NCI-H526 treated with DMSO at 0.1 percent for 48 hours (cell line): Measurements from ENCODE around the gene IGSF8.
"Not testable (repeated sequence)": the region's sequence is repeated elsewhere in the genome, so short reads cannot be mapped to it uniquely, and the experiment has no call there.

ENCODE experiments used
- DNase-seq: peaks from one replicate; lab custom pipeline; 2025; lab: John Stamatoyannopoulos, UW

IGSF8 gene

GRCh38 chr1:160066829-160067745 lies 31.3 kb downstream of the IGSF8 start:
- no peak for DNase-seq

GRCh38 chr1:160064746-160065145 lies 33.7 kb downstream of the IGSF8 start:
- no peak for DNase-seq

- no peak for DNase-seq
Measured at GRCh38 chr1:160064164-160064563, 34.3 kb downstream of the IGSF8 start.

DNA sequence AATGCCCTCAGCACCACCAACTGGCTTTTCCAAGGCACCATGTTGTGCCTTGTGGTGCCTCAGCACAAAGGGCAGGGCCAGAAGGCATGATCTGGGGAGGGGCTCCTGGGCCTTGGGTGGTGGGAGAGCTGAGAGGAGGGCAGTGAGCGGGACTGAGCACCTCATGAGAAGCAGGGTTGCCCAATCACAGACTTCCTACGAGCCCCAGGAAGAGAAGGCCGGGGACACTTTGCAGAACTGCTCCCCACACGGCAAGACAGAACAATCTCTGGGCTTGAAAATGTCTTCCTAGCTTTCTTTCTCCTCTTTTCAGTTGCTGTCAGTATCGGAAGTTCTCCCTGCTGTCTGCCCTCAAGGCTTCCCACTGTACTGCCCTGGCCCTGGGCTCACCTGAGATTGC lies 35.2 kb downstream of the IGSF8 start:
- DNase-seq = no peak

- no peak for DNase-seq
Measured at GRCh38 chr1:160062230-160062532, 36.2 kb downstream of the IGSF8 start.

DNA sequence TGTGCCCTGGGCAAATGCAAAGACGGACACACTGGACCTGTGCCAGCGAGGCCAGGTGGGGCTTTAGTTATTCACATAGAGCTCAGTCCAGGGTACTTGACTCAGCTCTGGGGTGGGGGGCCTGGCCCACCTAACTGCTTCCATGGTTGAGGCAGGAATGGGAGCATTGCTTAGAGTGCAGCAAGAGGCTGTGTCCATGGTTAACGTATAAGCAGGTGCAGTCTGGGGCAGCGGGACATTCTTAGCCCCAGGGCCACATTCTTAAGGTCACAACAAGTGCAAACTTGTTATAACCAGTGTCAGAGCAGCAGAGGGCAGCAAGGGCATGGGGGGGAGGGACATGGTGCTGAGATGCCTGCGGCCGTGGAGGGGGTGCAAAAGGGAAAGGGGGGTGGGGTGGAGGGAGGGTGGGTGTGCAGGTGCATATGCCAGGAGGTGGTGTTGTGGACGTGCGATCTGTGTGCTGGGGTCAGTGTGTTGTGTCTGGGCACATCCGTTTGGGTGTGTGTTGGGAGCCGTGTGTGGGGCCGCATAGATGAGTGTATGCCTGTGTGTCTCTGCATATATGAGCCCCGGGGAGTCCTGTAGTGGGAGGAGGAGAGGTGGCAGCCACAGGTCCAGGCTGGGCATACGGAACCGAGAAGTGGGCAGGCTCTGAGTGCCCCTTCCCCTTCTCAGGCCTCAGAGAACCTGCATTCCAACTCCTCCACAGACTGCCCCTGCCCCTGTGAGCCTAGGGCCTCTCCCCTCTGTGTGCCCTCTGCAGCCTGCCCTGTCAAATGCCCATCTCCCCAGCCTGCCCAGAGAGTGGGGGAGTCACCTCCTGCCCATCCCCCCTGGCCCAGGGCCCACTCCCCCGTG lies 36.8 kb downstream of the IGSF8 start:
- no peak for DNase-seq

DNA sequence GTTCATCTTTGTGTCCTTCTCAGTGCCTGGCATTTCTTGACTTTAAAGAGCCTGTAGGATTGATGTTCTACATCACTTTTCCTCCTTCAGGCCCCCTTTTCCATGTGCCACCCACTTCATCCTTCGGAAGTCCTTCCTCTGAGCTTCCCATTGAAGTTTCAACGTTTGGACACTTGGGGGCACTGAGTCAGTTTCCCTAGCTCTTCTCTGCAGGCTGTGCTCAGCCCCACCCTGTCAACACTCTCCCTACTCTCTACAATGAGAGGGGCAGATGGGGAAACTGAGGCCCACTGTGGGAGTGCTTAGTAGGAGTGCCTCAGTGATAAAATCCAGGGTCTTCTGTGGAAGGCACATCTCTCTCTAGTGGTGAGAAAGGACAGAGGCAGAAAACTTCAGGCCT lies 40.3 kb downstream of the IGSF8 start:
- no peak for DNase-seq

DNA sequence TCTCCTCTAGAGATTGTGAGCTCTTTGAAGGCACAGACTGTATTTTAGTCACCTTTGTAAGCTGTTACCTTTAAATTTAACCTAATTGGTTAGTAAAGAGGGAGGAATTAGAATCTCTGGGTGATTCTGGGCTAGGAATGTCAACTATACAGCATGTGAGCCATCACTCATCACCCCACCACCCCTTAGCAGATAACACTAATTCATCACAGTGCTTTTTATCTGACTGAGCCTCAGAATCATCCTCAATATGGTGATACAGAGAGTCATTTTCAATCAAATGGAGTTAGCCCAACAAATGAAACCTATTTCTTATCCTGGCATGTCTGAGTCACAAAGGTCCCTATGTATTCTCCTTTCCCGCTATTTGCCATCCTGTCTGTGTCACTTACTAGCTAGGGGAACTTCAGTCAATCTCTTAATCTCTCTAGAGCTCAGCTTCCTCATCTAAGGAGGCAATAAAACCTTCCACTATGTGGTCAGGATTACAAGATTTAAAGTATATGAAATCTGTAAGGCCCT lies 41.7 kb downstream of the IGSF8 start:
- no peak for DNase-seq

DNA sequence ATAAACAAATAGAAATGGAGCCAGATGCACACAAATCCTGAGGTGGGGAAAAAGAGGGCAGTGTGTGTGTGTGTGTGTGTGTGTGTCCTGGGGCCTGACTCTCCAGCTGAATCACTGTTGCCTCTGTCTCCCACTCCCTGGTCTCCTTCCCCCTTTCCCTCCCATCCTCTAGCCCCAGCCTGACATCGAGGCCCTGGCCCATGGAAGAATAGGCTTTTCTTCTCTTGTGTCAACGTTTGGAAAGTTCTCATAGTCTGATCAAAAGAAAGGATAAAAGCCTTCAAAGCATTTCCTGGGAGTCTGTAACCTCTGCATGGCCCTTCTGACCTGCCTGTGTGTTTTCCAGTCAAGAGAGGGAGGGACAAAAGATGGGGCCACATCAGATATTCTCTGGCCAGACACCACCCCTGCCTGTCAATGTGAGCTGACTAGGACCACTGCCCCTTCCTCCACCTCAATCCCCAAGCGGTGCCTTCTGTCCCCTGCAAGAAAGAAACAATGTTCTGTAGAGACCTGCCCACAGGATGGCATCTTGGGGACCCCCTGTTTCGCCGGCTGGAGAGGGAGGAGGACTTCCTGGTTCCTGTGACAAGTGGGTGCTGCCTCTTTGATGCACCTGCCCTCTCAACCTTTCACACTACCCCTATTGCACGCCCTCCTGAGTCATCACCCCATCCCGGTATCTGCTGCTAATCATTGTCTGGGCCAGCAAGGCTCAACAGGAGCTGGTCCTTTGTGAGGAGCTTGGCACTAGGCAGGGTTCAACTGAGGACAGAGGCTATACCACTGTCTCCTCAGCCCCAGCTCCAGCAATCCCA lies 44.7 kb downstream of the IGSF8 start:
- no peak for DNase-seq

GRCh38 chr1:160052936-160053335 lies 45.5 kb downstream of the IGSF8 start:
- DNase-seq = no peak

- no peak for DNase-seq
Measured at GRCh38 chr1:160050619-160051018, 47.8 kb downstream of the IGSF8 start.

DNA sequence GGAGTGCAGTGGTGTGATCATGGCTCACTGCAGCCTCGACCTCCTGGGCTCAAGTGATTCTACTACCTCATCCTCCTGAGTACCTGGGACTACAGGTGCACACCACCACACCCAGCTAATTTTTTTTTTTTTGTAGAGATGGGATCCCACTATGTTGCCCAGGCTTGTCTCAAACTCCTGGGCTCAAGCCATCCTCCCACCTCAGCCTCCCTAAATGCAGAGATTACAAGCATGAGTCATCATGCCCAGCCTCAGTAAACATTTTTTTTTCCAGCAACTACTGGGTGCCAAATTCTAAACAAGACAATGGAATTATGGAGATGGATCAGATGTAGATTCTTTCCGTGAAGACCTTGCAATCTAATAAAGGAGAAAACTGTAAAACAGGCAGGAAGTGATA lies 48.2 kb downstream of the IGSF8 start:
- DNase-seq = not testable (repeated sequence)

DNA sequence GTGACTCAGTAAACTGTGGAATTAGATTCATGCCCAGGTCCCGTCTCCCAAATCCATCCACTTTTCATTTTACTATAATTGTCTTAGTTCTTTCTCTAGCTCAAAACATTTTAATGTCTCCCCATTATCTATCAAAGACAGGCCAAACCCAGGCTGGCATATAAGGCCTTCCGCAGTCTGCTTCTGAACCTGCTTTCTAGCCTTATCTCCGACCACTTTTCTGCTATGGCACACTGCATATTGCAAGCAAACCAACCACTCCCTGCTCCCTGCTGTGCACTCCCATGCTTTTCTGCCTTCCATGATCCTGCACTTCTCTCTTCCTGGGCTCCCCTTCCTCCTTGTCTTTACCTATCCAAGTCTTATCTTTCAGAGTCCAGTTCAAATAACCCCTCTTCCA lies 49.3 kb downstream of the IGSF8 start:
- DNase-seq = no peak

- no peak for DNase-seq
Measured at GRCh38 chr1:160048335-160048734, 50.1 kb downstream of the IGSF8 start.

DNA sequence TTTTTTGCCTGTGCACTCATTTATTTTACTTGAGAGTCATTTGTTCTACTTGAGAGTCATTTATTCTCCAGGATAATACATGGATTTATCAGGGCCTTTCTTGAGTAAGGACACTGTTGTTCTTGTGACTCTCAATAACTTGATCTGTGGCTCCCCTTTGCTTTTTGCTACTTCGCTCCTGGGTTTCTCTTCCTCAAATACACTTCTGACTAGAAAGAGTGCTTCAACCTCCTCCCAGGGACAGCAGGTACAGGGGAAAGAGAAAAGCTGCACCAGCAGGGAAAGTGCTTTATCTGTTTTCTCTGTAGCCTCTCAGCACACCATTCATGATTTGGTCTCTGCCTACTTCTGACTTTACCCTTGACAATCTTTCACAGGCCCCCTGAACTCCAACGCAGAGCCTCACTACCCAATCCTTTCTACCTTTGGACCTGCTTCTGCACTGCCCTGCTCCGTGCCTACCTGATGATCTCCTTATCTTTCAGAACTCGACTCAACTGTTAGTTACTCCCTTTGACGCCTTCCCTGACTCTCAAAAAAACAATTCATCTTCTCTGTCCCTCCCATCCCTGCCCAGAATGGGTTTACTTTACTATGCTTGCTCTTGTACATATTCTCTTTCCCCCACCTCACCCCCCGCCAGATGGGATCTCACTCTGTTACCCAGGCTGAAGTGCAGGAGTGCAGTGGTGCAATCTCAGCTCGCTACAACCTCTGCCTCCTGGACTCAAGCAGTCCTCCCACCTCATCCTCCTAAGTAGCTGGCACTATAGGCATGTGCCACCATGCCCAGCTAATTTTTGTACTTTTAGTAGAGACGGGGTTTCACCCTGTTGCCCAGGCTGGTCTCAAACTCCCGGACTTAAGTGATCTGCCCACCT lies 51.1 kb downstream of the IGSF8 start:
- no peak for DNase-seq

DNA sequence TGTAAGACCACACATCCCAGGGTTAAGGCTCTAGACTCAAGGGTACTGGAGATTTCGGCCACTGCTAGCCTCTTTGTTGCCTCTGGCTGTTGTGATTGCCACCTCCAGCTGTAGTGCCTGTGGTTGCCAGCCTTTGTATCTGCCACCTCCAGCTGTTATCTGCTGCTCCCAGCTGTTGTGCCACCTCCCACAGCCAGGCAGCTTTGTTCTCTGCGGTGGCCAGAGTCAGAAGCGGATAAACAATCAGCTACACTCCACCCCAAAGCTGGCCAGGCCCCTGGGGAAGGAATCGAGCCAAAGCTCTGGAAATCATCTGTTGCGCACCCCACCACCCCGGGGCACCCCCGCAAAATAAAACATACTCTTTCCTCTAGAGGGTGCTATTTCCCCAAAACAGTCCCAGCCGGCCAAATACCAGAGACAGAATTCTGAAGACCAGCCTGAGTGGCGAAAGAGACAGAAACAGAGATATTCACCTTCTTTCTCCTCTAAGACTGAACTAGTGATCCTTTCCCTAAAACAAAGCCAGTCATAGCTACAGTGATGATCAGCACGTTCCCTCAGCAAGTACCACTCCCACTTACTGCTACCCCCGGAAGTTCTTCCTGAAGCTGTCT lies 51.8 kb downstream of the IGSF8 start:
- DNase-seq = peak; percentile 34

- no peak for DNase-seq
Measured at GRCh38 chr1:160045653-160046052, 52.8 kb downstream of the IGSF8 start.

GRCh38 chr1:160043543-160043942 lies 54.9 kb downstream of the IGSF8 start:
- no peak for DNase-seq
